ENCODE measurements around the gene GPSM1.

The GPSM1 gene

GRCh38 chr9:136286359-136286986 is 40.9 kb upstream of the GPSM1 start:
- Histone ChIP-seq H3K36me3 (ENCODE audit: insufficient read depth, low read length) (no peaks in the 10 kb centered on the region), H3K4me1 (ENCODE audit: insufficient read depth, low read length) (no peaks in the 10 kb centered on the region; the same call in 1 of the 2 replicates), H3K9me3 (ENCODE audit: control insufficient read depth, insufficient read depth, low read length) (no peaks in the 10 kb centered on the region)

GRCh38 chr9:136286987-136287379 is 40.4 kb upstream of the GPSM1 start:
- Histone ChIP-seq H3K36me3 (ENCODE audit: insufficient read depth, low read length) (no peaks in the 10 kb centered on the region), H3K4me1 (ENCODE audit: insufficient read depth, low read length) (no peaks in the 10 kb centered on the region; the same call in 1 of the 2 replicates), H3K9me3 (ENCODE audit: control insufficient read depth, insufficient read depth, low read length) (no peaks in the 10 kb centered on the region), H3K9ac (ENCODE audit: low read depth, low read length) (no peak overlapping the region)

More at GRCh38 chr9:136286359-136286986, 40.9 kb upstream of the GPSM1 start:
- H3K9ac ChIP-seq (ENCODE audit: low read depth, low read length), result no peak overlapping the region

GRCh38 chr9:136287960-136288753 is 39.2 kb upstream of the GPSM1 start:
- Histone ChIP-seq H3K36me3 (ENCODE audit: insufficient read depth, low read length) (no peaks in the 10 kb centered on the region), H3K9me3 (ENCODE audit: control insufficient read depth, insufficient read depth, low read length) (no peaks in the 10 kb centered on the region), H3K4me1 (ENCODE audit: insufficient read depth, low read length) (no peaks in the 10 kb centered on the region; the same call in 1 of the 2 replicates), H3K9ac (ENCODE audit: low read depth, low read length) (no peak overlapping the region)

- Histone ChIP-seq H3K9ac (ENCODE audit: low read depth, low read length) (no peak overlapping the region), H3K9me3 (ENCODE audit: control insufficient read depth, insufficient read depth, low read length) (no peaks in the 10 kb centered on the region), H3K4me1 (ENCODE audit: insufficient read depth, low read length) (no peaks in the 10 kb centered on the region), H3K36me3 (ENCODE audit: insufficient read depth, low read length) (no peaks in the 10 kb centered on the region)
Observed at GRCh38 chr9:136289651-136290507, 37.5 kb upstream of the GPSM1 start.

- Histone ChIP-seq H3K36me3 (ENCODE audit: insufficient read depth, low read length) (no peaks in the 10 kb centered on the region), H3K9ac (ENCODE audit: low read depth, low read length) (no peak overlapping the region)
Observed at GRCh38 chr9:136290508-136291000, 36.8 kb upstream of the GPSM1 start.

GRCh38 chr9:136291306-136292025 is 35.9 kb upstream of the GPSM1 start:
- Histone ChIP-seq H3K4me1 (ENCODE audit: insufficient read depth, low read length) (no peaks in the 10 kb centered on the region), H3K9me3 (ENCODE audit: control insufficient read depth, insufficient read depth, low read length) (no peaks in the 10 kb centered on the region)

More at GRCh38 chr9:136290508-136291000, 36.8 kb upstream of the GPSM1 start:
- H3K4me1 ChIP-seq (ENCODE audit: insufficient read depth, low read length), result no peaks in the 10 kb centered on the region
- no peaks in the 10 kb centered on the region for H3K9me3 ChIP-seq (ENCODE audit: control insufficient read depth, insufficient read depth, low read length)

GRCh38 chr9:136292026-136292538 is 35.3 kb upstream of the GPSM1 start:
- Histone ChIP-seq H3K4me1 (ENCODE audit: insufficient read depth, low read length) (no peaks in the 10 kb centered on the region), H3K9me3 (ENCODE audit: control insufficient read depth, insufficient read depth, low read length) (no peaks in the 10 kb centered on the region), H3K9ac (ENCODE audit: low read depth, low read length) (no peak overlapping the region)

More at GRCh38 chr9:136291306-136292025, 35.9 kb upstream of the GPSM1 start:
- no peaks in the 10 kb centered on the region for H3K36me3 ChIP-seq (ENCODE audit: insufficient read depth, low read length)
- no peak overlapping the region for H3K9ac ChIP-seq (ENCODE audit: low read depth, low read length)

GRCh38 chr9:136292591-136293448 is 34.5 kb upstream of the GPSM1 start:
- Histone ChIP-seq H3K9me3 (ENCODE audit: control insufficient read depth, insufficient read depth, low read length) (no peaks in the 10 kb centered on the region), H3K9ac (ENCODE audit: low read depth, low read length) (no peak overlapping the region), H3K36me3 (ENCODE audit: insufficient read depth, low read length) (no peaks in the 10 kb centered on the region), H3K4me1 (ENCODE audit: insufficient read depth, low read length) (no peaks in the 10 kb centered on the region)

More at GRCh38 chr9:136292026-136292538, 35.3 kb upstream of the GPSM1 start:
- no peaks in the 10 kb centered on the region for H3K36me3 ChIP-seq (ENCODE audit: insufficient read depth, low read length)

GRCh38 chr9:136293476-136294077 is 33.8 kb upstream of the GPSM1 start:
- Histone ChIP-seq H3K9me3 (ENCODE audit: control insufficient read depth, insufficient read depth, low read length) (no peaks in the 10 kb centered on the region), H3K9ac (ENCODE audit: low read depth, low read length) (no peak overlapping the region), H3K4me1 (ENCODE audit: insufficient read depth, low read length) (no peaks in the 10 kb centered on the region), H3K36me3 (ENCODE audit: insufficient read depth, low read length) (no peaks in the 10 kb centered on the region)

- Histone ChIP-seq H3K36me3 (ENCODE audit: insufficient read depth, low read length) (no peaks in the 10 kb centered on the region), H3K9ac (ENCODE audit: low read depth, low read length) (no peak overlapping the region), H3K9me3 (ENCODE audit: control insufficient read depth, insufficient read depth, low read length) (no peaks in the 10 kb centered on the region), H3K4me1 (ENCODE audit: insufficient read depth, low read length) (no peaks in the 10 kb centered on the region)
Observed at GRCh38 chr9:136294437-136294836, 32.9 kb upstream of the GPSM1 start.

GRCh38 chr9:136295055-136295454 is 32.3 kb upstream of the GPSM1 start:
- no peaks in the 10 kb centered on the region for H3K36me3 ChIP-seq (ENCODE audit: insufficient read depth, low read length)
- H3K9me3 ChIP-seq (ENCODE audit: control insufficient read depth, insufficient read depth, low read length), result no peaks in the 10 kb centered on the region
- H3K9ac ChIP-seq (ENCODE audit: low read depth, low read length), result no peak overlapping the region
- H3K4me1 ChIP-seq (ENCODE audit: insufficient read depth, low read length), result no peaks in the 10 kb centered on the region

- Histone ChIP-seq H3K9me3 (ENCODE audit: control insufficient read depth, insufficient read depth, low read length) (no peaks in the 10 kb centered on the region), H3K4me1 (ENCODE audit: insufficient read depth, low read length) (no peaks in the 10 kb centered on the region), H3K9ac (ENCODE audit: low read depth, low read length) (no peak overlapping the region), H3K36me3 (ENCODE audit: insufficient read depth, low read length) (no peaks in the 10 kb centered on the region)
Observed at GRCh38 chr9:136295542-136296433, 31.6 kb upstream of the GPSM1 start.
